Natural killer cell (primary cell): ENCODE data around the gene FRYL. TPM values are rescaled to one million over a fixed set of nuclear protein-coding genes. Genes with fewer than 3 reads are reported as not detected.
A peak's percentile ranks its signal among the peaks of the same experiment; 100 is the strongest.

Source experiments
- ATAC-seq, 3 donors: fragments of 150-1000 bp in 2 of 3; fragments of 200-7000 bp in 1 of 3; cut with Tn5 transposase; 1 replicate in 1 of 3; 2 replicates in 2 of 3; pipeline ENCODE4 v1.10.0; 2021; ENCODE audit warnings: mild to moderate bottlenecking in 2 of 3, moderate library complexity in 2 of 3
- DNase-seq, 2 donors: peaks; one replicate each; pipeline versions ENCODE4 v3.0.0 to v3.0.0-alpha.2; 2013 to 2021; ENCODE audit warnings: mixed read lengths in 1 of 2
- H3K27ac ChIP-seq: one replicate; pipeline ENCODE4 v1.5.1; 2013; ENCODE audit warnings: mild to moderate bottlenecking, low read length
- H3K27me3 ChIP-seq: one replicate; pipeline ENCODE4 v1.6.1; 2013; ENCODE audit warnings: low read length; ENCODE audit not compliant: control insufficient read depth, insufficient read depth
- H3K36me3 ChIP-seq: one replicate; pipeline ENCODE4 v1.6.1; 2013; ENCODE audit warnings: low read length; ENCODE audit not compliant: control insufficient read depth, insufficient read depth
- H3K4me1 ChIP-seq: one replicate; pipeline ENCODE4 v1.6.1; 2013; ENCODE audit warnings: low read length; ENCODE audit not compliant: control insufficient read depth, insufficient read depth
- H3K4me3 ChIP-seq: one replicate; pipeline ENCODE4 v1.5.1; 2013; ENCODE audit warnings: low read length
- H3K9me3 ChIP-seq: one replicate; pipeline ENCODE4 v1.6.1; 2013; ENCODE audit warnings: low read length; ENCODE audit not compliant: control insufficient read depth, insufficient read depth
- H3K27ac Mint-ChIP-seq, 2 donors: one replicate each; pipeline ENCODE4 v1.8.0; 2022; ENCODE audit warnings: mild to moderate bottlenecking in 2 of 2, mixed read lengths in 2 of 2, moderate library complexity in 1 of 2
- H3K27me3 Mint-ChIP-seq, 2 donors: one replicate each; pipeline ENCODE4 v1.8.0; 2022; ENCODE audit warnings: low read depth in 2 of 2, mixed read lengths in 2 of 2
- H3K36me3 Mint-ChIP-seq: one replicate; pipeline ENCODE4 v1.8.0; 2022; ENCODE audit warnings: mixed read lengths
- H3K4me1 Mint-ChIP-seq, 2 donors: one replicate each; pipeline ENCODE4 v1.8.0; 2022; ENCODE audit warnings: mixed read lengths in 2 of 2
- H3K4me3 Mint-ChIP-seq: one replicate; pipeline ENCODE4 v1.8.0; 2022; ENCODE audit warnings: mild to moderate bottlenecking, moderate library complexity, mixed read lengths
- H3K9me3 Mint-ChIP-seq, 2 donors: one replicate each; pipeline ENCODE4 v1.8.0; 2022; ENCODE audit warnings: mixed read lengths in 2 of 2
- CTCF ChIP-seq: fragments of 200-600 bp; IDR thresholded peaks from one replicate; pipeline ENCODE4 v1.8.0; 2022; ENCODE audit warnings: antibody characterized with exemption
- WGBS: methylation state at CpG from one replicate; pipeline ENCODE4 v1.1.7; 2013; ENCODE audit warnings: missing lambda C conversion rate; ENCODE audit not compliant: insufficient coverage; 5-methylcytosine and 5-hydroxymethylcytosine counted together
- intact Hi-C: fragments of 100-400 bp; cut with micrococcal nuclease; formaldehyde crosslinking; loops from one replicate; pipeline ENCODE4 v1.14.2; 2022
- total RNA-seq, 4 donors: library from RNA; stranded (reverse); fragments of 120-200 nt in 1 of 4; gene quantifications; one replicate each; pipeline versions ENCODE4 v1.2.3 to v1.2.4, GENCODE V29; 2013 to 2022

The FRYL gene
- total RNA-seq, 3 donors from 2014 or later (not counting 1 experiment from before 2014, with no cell fraction given): 143 to 181 (median 146) TPM

DNA sequence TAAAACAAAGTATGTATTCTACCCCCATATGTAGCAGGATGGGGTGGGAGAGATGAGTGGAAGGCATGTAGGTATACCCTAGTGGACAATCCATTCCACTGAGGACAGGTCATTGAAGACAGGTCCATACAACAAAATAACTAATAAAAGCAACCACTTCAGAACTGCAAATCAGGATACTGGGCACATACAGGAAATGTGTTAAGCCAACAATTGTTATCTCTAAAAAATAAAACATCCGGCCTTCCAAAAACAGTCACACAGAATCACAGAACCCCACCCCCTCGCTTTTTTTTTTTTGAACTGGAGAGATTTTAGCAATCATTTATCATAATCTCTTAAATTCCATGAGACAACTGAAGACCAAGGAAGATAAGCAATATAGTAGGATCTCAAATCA is 112.9 kb downstream of the FRYL start:
- H3K9me3 ChIP-seq: no peaks in the 10 kb centered on the region
- Mint-ChIP-seq H3K4me1 (peaks cover 40 to 53% of the 10 kb centered on the region in 2 donors), H3K4me3 (no peak overlapping the region), H3K27me3 (no peaks in the 10 kb centered on the region), H3K36me3 (no peaks in the 10 kb centered on the region), H3K27ac (peak overlapping the region; percentile 66 to 73), H3K9me3 (peaks cover 0 to 4% of the 10 kb centered on the region in 2 donors)
- H3K27me3 ChIP-seq: no peaks in the 10 kb centered on the region
- no peak overlapping the region for H3K27ac ChIP-seq
- intact Hi-C loops: no loop called here
- H3K4me1 ChIP-seq: no peaks in the 10 kb centered on the region
- ATAC-seq (peak in 1 of 3 donors; percentile 49), DNase-seq (no peak)
- TF ChIP-seq CTCF: no peak
- no peak overlapping the region for H3K4me3 ChIP-seq
- no peaks in the 10 kb centered on the region for H3K36me3 ChIP-seq
- WGBS: 78% methylated on average over 2 of the region's 2 CpGs

DNA sequence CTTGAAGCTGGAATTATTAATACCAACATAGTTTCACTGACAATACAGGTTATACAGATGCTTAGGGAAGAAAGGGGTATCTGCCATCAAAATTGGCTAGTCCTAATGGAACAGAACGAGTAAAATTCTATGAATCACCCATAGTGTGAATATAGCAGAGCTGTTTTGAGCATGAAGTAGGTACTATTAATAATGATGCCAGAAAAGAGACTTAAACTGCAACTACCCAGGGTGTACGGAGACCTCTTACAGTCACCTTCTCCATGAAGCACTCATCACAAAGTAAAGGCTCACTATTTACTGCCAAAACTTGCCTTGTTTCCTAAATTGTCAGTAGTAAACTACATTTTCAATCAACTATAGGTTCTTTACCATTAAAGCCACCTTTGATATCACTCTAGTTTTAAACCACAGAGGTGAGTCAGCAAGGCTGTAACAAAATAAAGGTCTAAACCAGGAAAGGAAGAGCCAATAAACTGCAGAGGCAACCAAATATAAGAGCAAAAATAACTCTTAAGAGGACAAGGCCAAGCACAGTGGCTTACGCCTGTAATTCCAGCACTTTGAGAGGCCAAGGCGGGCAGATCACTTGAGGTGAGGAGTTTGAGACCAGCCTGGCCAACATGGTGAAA is 114.4 kb downstream of the FRYL start:
- no peak for TF ChIP-seq CTCF
- WGBS: 88% methylated on average over 4 of the region's 4 CpGs
- no peak for ATAC-seq
- intact Hi-C loops: no loop called here
- no peaks in the 10 kb centered on the region for H3K9me3 ChIP-seq
- no peak overlapping the region for H3K4me3 Mint-ChIP-seq
- H3K27ac Mint-ChIP-seq: peak overlapping the region in 1 of 2 donors; percentile 43
- H3K4me3 ChIP-seq: no peak overlapping the region
- H3K4me1 Mint-ChIP-seq: peaks cover 52 to 54% of the 10 kb centered on the region in 2 donors
- H3K36me3 ChIP-seq: no peaks in the 10 kb centered on the region
- H3K27me3 ChIP-seq: no peaks in the 10 kb centered on the region
- no peak overlapping the region for H3K27ac ChIP-seq
- H3K36me3 Mint-ChIP-seq: no peaks in the 10 kb centered on the region
- H3K27me3 Mint-ChIP-seq: no peaks in the 10 kb centered on the region
- H3K9me3 Mint-ChIP-seq: peaks cover 0 to 2% of the 10 kb centered on the region in 2 donors
- DNase-seq: no peak
- no peaks in the 10 kb centered on the region for H3K4me1 ChIP-seq

GRCh38 chr4:48664938-48665337 is 115.1 kb downstream of the FRYL start:
- Histone ChIP-seq H3K27me3 (no peaks in the 10 kb centered on the region), H3K27ac (no peak overlapping the region), H3K4me1 (no peaks in the 10 kb centered on the region), H3K9me3 (no peaks in the 10 kb centered on the region), H3K36me3 (no peaks in the 10 kb centered on the region), H3K4me3 (no peak overlapping the region)
- TF ChIP-seq CTCF: no peak
- peaks cover 55 to 56% of the 10 kb centered on the region in 2 donors for H3K4me1 Mint-ChIP-seq
- no peak for DNase-seq
- no peak for ATAC-seq
- no peaks in the 10 kb centered on the region for H3K27me3 Mint-ChIP-seq
- H3K36me3 Mint-ChIP-seq: no peaks in the 10 kb centered on the region
- peak overlapping the region; percentile 40 to 43 for H3K27ac Mint-ChIP-seq
- H3K4me3 Mint-ChIP-seq: no peak overlapping the region
- no peaks in the 10 kb centered on the region for H3K9me3 Mint-ChIP-seq
- intact Hi-C loops: no loop called here

GRCh38 chr4:48661391-48661790 is 118.7 kb downstream of the FRYL start:
- H3K4me3 ChIP-seq: no peak overlapping the region
- intact Hi-C loops: no loop called here
- no peaks in the 10 kb centered on the region for H3K9me3 ChIP-seq
- H3K4me1 Mint-ChIP-seq: peaks cover 41 to 45% of the 10 kb centered on the region in 2 donors
- no peak overlapping the region for H3K4me3 Mint-ChIP-seq
- H3K36me3 Mint-ChIP-seq: no peaks in the 10 kb centered on the region
- no peaks in the 10 kb centered on the region for H3K9me3 Mint-ChIP-seq
- peak overlapping the region in 1 of 2 donors; percentile 6 for H3K27ac Mint-ChIP-seq
- DNase-seq: no peak
- no peak overlapping the region for H3K27ac ChIP-seq
- H3K36me3 ChIP-seq: no peaks in the 10 kb centered on the region
- no peaks in the 10 kb centered on the region for H3K4me1 ChIP-seq
- H3K27me3 Mint-ChIP-seq: no peaks in the 10 kb centered on the region
- WGBS: 100% methylated on average over 1 of the region's 1 CpG
- ATAC-seq: no peak
- H3K27me3 ChIP-seq: no peaks in the 10 kb centered on the region
- no peak for TF ChIP-seq CTCF
